Stimulated activated naive B cell treated with anti-CD40 and anti-IgM and Interleukin-4, amounts not matched to agents 10 μg/mL and 1 μg/mL and 100 μg/mL, for 72 hours (primary cell): ENCODE results near the gene XPR1.

Source experiments
- ATAC-seq, 2 donors: fragments of 150-1000 bp; cut with Tn5 transposase; replicated peaks; 2 replicates each; pipeline ENCODE4 v1.10.0; 2021; ENCODE audit warnings: moderate library complexity in 1 of 2
- DNase-seq: peaks from one replicate; pipeline ENCODE4 v3.0.0; 2021
- H3K27ac Mint-ChIP-seq: one replicate; pipeline ENCODE4 v1.8.0; 2022; ENCODE audit warnings: mild to moderate bottlenecking, mixed read lengths
- H3K27me3 Mint-ChIP-seq, 2 donors: one replicate each; pipeline ENCODE4 v1.8.0; 2022; ENCODE audit warnings: mixed read lengths in 2 of 2
- H3K36me3 Mint-ChIP-seq, 2 donors: one replicate each; pipeline ENCODE4 v1.8.0; 2022; ENCODE audit warnings: mixed read lengths in 2 of 2, mild to moderate bottlenecking in 1 of 2
- H3K4me1 Mint-ChIP-seq, 2 donors: one replicate each; pipeline ENCODE4 v1.8.0; 2022; ENCODE audit warnings: mixed read lengths in 2 of 2, mild to moderate bottlenecking in 1 of 2
- H3K4me3 Mint-ChIP-seq, 2 donors: one replicate each; pipeline ENCODE4 v1.8.0; 2022; ENCODE audit warnings: mild to moderate bottlenecking in 2 of 2, mixed read lengths in 2 of 2, moderate library complexity in 1 of 2
- H3K9me3 Mint-ChIP-seq, 2 donors: one replicate each; pipeline ENCODE4 v1.8.0; 2022; ENCODE audit warnings: mixed read lengths in 2 of 2, mild to moderate bottlenecking in 1 of 2

XPR1 gene

DNA sequence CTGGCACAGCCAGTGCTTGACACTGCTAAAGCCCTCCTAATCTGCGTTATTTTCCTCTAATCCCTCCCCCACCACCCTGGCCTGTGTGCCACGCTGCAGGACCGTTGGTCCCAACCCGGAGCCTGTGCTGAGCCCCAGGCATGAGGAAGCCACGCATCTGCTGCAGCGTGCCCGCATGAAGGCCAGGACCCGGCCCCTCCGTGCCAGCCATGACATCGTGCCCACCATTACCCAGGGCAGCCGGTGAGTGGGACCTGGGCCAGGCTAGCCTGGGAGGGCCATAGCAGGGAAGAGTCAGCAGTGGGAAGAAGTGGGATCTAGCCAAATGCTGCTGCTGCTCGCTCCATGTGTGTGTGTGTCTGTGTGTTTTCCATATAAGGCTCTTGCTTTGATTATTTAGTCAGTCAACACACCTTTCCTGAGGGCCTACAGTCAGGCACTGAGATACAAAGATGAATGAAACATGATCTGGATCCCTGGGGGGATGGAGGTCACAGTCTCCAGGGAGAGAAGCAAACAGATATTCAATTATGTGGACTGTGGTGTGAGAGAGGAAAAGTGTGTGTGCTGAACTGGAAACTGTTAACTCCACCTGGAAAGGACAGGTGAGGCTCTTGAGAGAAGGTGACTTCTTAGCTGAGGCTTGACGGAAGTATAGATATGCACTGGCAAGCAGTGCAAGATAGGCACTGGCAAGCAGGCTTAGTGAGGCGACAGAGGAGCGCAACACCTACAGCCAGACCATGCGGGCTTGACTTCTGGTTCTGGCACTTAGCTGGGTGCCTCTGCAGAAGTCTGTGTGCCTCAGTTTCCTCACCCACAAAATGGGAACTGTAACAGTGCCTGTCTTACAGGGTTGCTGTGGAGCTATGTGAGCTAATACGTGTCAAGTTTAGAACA, 296.8 kb downstream of the XPR1 start:
- DNase-seq (no peak), ATAC-seq (no peak)
- Mint-ChIP-seq H3K9me3 (no peaks in the 10 kb centered on the region), H3K4me3 (no peak overlapping the region), H3K36me3 (peaks cover 4 to 6% of the 10 kb centered on the region in 2 donors), H3K27ac (no peak overlapping the region), H3K27me3 (peaks cover 5 to 16% of the 10 kb centered on the region in 2 donors), H3K4me1 (peaks cover 24 to 60% of the 10 kb centered on the region in 2 donors)

- Mint-ChIP-seq H3K27me3 (peaks cover 4 to 11% of the 10 kb centered on the region in 2 donors), H3K27ac (no peak overlapping the region), H3K9me3 (no peaks in the 10 kb centered on the region), H3K4me3 (no peak overlapping the region), H3K4me1 (peaks cover 25 to 64% of the 10 kb centered on the region in 2 donors), H3K36me3 (peaks cover 4 to 6% of the 10 kb centered on the region in 2 donors)
- no peak for ATAC-seq
- no peak for DNase-seq
Measured at GRCh38 chr1:180929389-180929788, 297.6 kb downstream of the XPR1 start.

- DNase-seq = no peak
- Mint-ChIP-seq H3K9me3 (no peaks in the 10 kb centered on the region), H3K27me3 (peaks cover 4 to 6% of the 10 kb centered on the region in 2 donors), H3K27ac (no peak overlapping the region), H3K36me3 (peaks cover 4 to 10% of the 10 kb centered on the region in 2 donors), H3K4me1 (peaks cover 32 to 70% of the 10 kb centered on the region in 2 donors), H3K4me3 (no peak overlapping the region)
- no peak for ATAC-seq
Measured at GRCh38 chr1:180930687-180931086, 298.9 kb downstream of the XPR1 start.

- H3K9me3 Mint-ChIP-seq = no peaks in the 10 kb centered on the region
- no peak for DNase-seq
- no peak overlapping the region for H3K27ac Mint-ChIP-seq
Measured at GRCh38 chr1:180931529-180931928, 299.7 kb downstream of the XPR1 start.

GRCh38 chr1:180932378-180932777, 300.6 kb downstream of the XPR1 start:
- Mint-ChIP-seq H3K9me3 (no peaks in the 10 kb centered on the region), H3K36me3 (peaks cover 4 to 10% of the 10 kb centered on the region in 2 donors), H3K4me1 (peaks cover 32 to 70% of the 10 kb centered on the region in 2 donors), H3K27ac (no peak overlapping the region), H3K27me3 (peaks cover 2 to 6% of the 10 kb centered on the region in 2 donors), H3K4me3 (no peak overlapping the region)
- ATAC-seq = no peak
- no peak for DNase-seq

More at GRCh38 chr1:180931529-180931928, 299.7 kb downstream of the XPR1 start:
- Mint-ChIP-seq H3K4me1 (peaks cover 33 to 74% of the 10 kb centered on the region in 2 donors), H3K27me3 (peaks cover 4 to 6% of the 10 kb centered on the region in 2 donors), H3K36me3 (peaks cover 4 to 10% of the 10 kb centered on the region in 2 donors), H3K4me3 (no peak overlapping the region)
- ATAC-seq = no peak

- peaks cover 38 to 72% of the 10 kb centered on the region in 2 donors for H3K4me1 Mint-ChIP-seq
- DNase-seq = no peak
Measured at GRCh38 chr1:180933141-180933540, 301.3 kb downstream of the XPR1 start.

GRCh38 chr1:180934563-180934962, 302.7 kb downstream of the XPR1 start:
- peak; percentile 74 to 76 for ATAC-seq
- Mint-ChIP-seq H3K27ac (peak overlapping the region; percentile 0), H3K36me3 (peaks cover 4 to 7% of the 10 kb centered on the region in 2 donors), H3K4me1 (peaks cover 34 to 69% of the 10 kb centered on the region in 2 donors), H3K27me3 (no peaks in the 10 kb centered on the region), H3K4me3 (peak overlapping the region; percentile 10 to 16), H3K9me3 (no peaks in the 10 kb centered on the region)
- DNase-seq = peak; percentile 24

More at GRCh38 chr1:180933141-180933540, 301.3 kb downstream of the XPR1 start:
- Mint-ChIP-seq H3K27ac (no peak overlapping the region), H3K27me3 (peaks cover 0 to 6% of the 10 kb centered on the region in 2 donors), H3K9me3 (no peaks in the 10 kb centered on the region), H3K36me3 (peaks cover 4 to 10% of the 10 kb centered on the region in 2 donors), H3K4me3 (no peak overlapping the region)
- no peak for ATAC-seq

DNA sequence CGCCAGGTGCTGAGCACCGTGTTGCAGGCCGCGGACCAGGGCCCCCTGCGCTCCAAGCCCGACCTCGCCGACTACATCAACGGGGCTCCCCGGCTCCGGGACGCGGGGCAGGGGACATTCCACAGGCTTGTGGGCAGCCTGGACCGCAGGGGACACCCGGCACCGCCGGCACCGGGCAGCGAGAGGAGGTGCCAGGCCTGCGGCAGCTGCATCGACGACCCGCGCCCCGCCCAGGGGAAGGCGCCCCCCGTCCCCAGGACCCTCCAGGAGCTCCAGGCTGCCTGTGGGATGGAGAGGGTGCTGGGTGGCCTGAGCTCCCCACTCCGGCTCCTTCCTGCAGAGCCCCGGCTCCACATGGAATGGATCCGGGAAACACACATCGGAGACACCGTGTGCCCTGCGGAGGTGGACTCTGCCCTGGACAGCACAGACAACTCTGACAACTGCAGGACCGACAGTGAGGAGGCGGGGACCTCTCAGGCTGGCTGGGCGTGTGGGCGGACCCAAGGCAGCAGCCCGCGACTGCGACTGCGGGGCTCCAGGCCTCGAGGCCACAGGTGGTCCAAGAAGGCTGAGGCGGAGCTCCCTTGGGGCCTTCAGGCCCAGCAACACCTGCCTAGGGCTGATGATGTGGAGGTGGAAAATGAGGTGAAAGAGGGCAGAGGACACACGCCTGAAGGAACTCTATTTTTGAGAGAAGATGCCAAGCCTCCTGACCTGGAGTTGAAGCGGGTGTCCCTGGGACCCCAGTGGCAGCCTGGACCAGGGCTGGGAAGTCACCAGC, 303.7 kb downstream of the XPR1 start:
- no peak overlapping the region for H3K27ac Mint-ChIP-seq
- ATAC-seq (peak; percentile 66 to 67), DNase-seq (peak; percentile 34)
- peaks cover 37 to 72% of the 10 kb centered on the region in 2 donors for H3K4me1 Mint-ChIP-seq
- peaks cover 4 to 7% of the 10 kb centered on the region in 2 donors for H3K36me3 Mint-ChIP-seq
- peak overlapping the region; percentile 16 to 54 for H3K4me3 Mint-ChIP-seq
- H3K27me3 Mint-ChIP-seq = no peaks in the 10 kb centered on the region
- H3K9me3 Mint-ChIP-seq = no peaks in the 10 kb centered on the region

- no peak for ATAC-seq
- no peaks in the 10 kb centered on the region for H3K27me3 Mint-ChIP-seq
- H3K4me1 Mint-ChIP-seq = peaks cover 35 to 66% of the 10 kb centered on the region in 2 donors
- no peak for DNase-seq
- peaks cover 4 to 7% of the 10 kb centered on the region in 2 donors for H3K36me3 Mint-ChIP-seq
- H3K27ac Mint-ChIP-seq = no peak overlapping the region
- no peaks in the 10 kb centered on the region for H3K9me3 Mint-ChIP-seq
- peak overlapping the region in 1 of 2 donors; percentile 16 for H3K4me3 Mint-ChIP-seq
Measured at GRCh38 chr1:180936110-180937011, 304.5 kb downstream of the XPR1 start.

GRCh38 chr1:180937012-180937372, 305.2 kb downstream of the XPR1 start:
- Mint-ChIP-seq H3K27ac (no peak overlapping the region), H3K36me3 (peaks cover 4 to 10% of the 10 kb centered on the region in 2 donors), H3K27me3 (no peaks in the 10 kb centered on the region), H3K4me3 (no peak overlapping the region), H3K9me3 (no peaks in the 10 kb centered on the region), H3K4me1 (peaks cover 35 to 66% of the 10 kb centered on the region in 2 donors)
- no peak for ATAC-seq
- no peak for DNase-seq

- Mint-ChIP-seq H3K9me3 (no peaks in the 10 kb centered on the region), H3K4me1 (peaks cover 35 to 64% of the 10 kb centered on the region in 2 donors), H3K4me3 (no peak overlapping the region), H3K36me3 (peaks cover 4 to 18% of the 10 kb centered on the region in 2 donors), H3K27ac (no peak overlapping the region), H3K27me3 (no peaks in the 10 kb centered on the region)
- DNase-seq = no peak
- ATAC-seq = no peak
Measured at GRCh38 chr1:180937624-180938225, 305.9 kb downstream of the XPR1 start.

DNA sequence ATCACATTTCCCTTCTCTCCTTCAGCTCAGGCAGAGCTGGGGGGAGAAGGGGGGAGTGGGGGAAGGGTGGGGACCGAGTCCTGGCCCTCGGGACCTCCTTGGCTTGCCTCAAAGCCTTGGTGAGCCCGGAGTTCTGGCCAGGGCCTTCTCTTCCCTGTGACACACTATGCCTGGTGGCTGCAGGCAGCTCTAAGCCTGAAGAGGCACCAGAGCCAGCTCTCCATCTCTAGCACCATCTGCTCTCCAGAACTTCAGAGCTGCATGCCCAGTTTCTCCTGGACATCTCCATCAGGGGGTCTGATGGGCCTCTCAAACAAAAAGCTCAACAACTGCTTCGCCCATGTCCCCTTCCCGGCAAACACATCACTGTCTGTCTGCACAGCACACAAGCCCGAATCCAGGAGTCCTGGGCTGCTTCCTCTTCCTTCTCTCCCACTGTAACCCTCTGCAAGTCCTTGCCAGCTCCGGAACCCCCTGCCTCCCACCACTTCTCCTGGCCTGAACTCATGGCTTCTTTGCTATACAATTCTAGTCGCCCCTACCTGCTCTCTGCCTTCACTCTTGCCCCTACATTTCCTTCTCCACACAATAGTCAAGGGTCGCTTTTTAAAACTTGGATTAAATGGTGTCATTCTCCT, 307.4 kb downstream of the XPR1 start:
- ATAC-seq = no peak
- Mint-ChIP-seq H3K36me3 (peaks cover under 1 to 21% of the 10 kb centered on the region in 2 donors), H3K27me3 (no peaks in the 10 kb centered on the region), H3K4me3 (no peak overlapping the region), H3K27ac (peak overlapping the region; percentile 4), H3K9me3 (no peaks in the 10 kb centered on the region), H3K4me1 (peaks cover 33 to 50% of the 10 kb centered on the region in 2 donors)
- no peak for DNase-seq

GRCh38 chr1:180939711-180940103, 307.9 kb downstream of the XPR1 start:
- H3K36me3 Mint-ChIP-seq = peaks cover 4 to 22% of the 10 kb centered on the region in 2 donors
- no peaks in the 10 kb centered on the region for H3K27me3 Mint-ChIP-seq
- no peaks in the 10 kb centered on the region for H3K9me3 Mint-ChIP-seq
- H3K27ac Mint-ChIP-seq = peak overlapping the region; percentile 4
- H3K4me1 Mint-ChIP-seq = peaks cover 29 to 45% of the 10 kb centered on the region in 2 donors
- no peak overlapping the region for H3K4me3 Mint-ChIP-seq
- ATAC-seq = no peak
- DNase-seq = no peak
